Measurements from ENCODE around the gene FARSA.
A peak's percentile ranks its signal among the peaks of the same experiment; 100 is the strongest.
"Not testable (repeated sequence)": the region's sequence is repeated elsewhere in the genome, so short reads cannot be mapped to it uniquely, and the experiment has no call there.

The FARSA gene

GRCh38 chr19:12954612-12954962 lies 21.1 kb upstream of the FARSA start:
- no peak for DNase-seq (ENCODE audit: low read depth in 3 of 3, low spot score in 1 of 3)

GRCh38 chr19:12953799-12954611 lies 20.5 kb upstream of the FARSA start:
- no peak for DNase-seq (ENCODE audit: low read depth in 3 of 3, low spot score in 1 of 3)

DNA sequence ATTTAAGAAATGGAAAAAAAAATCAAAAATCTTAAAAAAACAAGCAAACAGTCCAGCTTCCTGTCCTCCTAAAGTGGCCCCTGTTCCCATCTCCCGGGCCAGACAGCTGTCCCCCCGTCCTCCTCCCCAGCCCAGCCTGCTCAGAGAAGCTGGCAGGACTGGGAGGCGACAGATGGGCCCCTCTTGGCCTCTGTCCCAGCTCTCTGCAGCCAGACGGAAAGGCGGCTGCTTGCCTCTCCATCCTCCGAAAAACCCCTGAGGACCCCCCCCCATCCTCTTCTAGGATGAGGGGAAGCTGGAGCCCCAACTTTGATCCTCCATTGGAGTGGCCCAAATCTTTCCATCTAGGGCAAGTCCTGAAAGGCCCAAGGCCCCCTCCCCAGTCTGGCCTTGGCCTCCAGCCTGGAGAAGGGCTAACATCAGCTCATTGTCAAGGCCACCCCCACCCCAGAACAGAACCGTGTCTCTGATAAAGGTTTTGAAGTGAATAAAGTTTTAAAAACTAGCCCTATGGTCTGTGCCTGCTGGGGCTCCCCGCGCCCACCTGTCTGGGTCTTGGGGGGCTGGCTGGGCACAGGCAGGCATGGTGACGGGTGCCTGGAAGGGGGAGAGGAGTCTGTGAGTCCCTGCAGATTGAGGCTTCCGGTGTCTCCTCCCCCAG lies 19.8 kb upstream of the FARSA start:
- no peak for DNase-seq (ENCODE audit: low read depth in 3 of 3, low spot score in 1 of 3)

GRCh38 chr19:12952488-12953137 lies 19.1 kb upstream of the FARSA start:
- DNase-seq (ENCODE audit: low read depth in 3 of 3, low spot score in 1 of 3): no peak

DNA sequence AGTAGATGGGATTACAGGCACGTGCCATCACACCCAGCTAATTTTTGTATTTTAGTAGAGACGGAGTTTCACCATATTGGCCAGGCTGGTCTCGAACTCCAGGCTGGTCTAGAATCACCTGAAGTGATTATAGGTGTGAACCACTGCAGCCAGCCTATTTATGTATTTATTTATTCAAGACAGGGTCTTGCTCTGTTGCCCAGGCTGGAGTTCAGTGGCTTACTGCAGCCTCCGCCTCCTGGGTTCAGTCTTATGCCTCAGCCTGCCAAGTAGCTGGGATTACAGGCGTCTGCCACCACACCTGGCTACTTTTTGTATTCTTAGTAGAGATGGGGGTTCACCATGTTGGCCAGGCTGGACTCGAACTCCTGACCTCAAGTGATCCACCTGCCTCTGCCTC lies 18.5 kb upstream of the FARSA start:
- not testable (repeated sequence) for DNase-seq (ENCODE audit: low read depth in 3 of 3, low spot score in 1 of 3)

- DNase-seq (ENCODE audit: low read depth in 3 of 3, low spot score in 1 of 3): no peak
Measured at GRCh38 chr19:12949363-12950283, 16.1 kb upstream of the FARSA start.

GRCh38 chr19:12948612-12949362 lies 15.3 kb upstream of the FARSA start:
- DNase-seq (ENCODE audit: low read depth in 3 of 3, low spot score in 1 of 3): no peak

- DNase-seq (ENCODE audit: low read depth in 3 of 3, low spot score in 1 of 3): no peak
Measured at GRCh38 chr19:12947702-12948611, 14.4 kb upstream of the FARSA start.

GRCh38 chr19:12946731-12947496 lies 13.4 kb upstream of the FARSA start:
- DNase-seq (ENCODE audit: low read depth in 3 of 3, low spot score in 1 of 3): no peak

DNA sequence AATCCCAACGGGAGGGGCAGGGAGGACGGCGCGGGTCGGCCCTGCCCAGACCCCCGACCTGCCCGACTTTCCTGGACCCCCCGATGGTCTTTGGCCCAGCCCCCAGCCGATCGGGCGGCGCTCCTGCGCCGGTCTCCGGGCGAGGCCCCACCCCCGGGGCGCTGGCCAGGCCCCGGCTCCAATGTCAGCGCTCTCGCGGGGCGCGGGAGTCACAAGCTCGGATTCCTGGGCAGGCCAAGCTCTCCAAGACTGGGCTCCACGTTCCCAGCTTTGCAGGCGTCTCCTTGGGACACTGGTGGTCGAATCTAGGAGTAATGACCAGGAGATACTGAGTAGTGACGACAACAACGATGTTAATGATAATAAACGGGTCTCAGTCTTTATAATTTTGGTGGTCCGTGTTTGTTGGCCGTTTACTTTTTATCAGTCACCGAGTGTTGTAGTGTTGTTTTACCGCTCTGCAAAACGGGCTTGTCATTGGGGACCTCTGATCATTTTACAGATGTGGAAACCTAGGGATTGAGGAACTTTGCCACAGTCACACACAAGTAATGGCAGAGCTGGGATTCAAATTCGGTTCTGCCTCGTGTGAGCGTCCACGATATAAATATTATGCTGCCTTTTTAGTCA lies 12.7 kb upstream of the FARSA start:
- DNase-seq (ENCODE audit: low read depth in 3 of 3, low spot score in 1 of 3): peak in 1 of 3 donors; percentile 42

- peak; percentile 92 to 98 (median 96) for DNase-seq (ENCODE audit: low read depth in 3 of 3, low spot score in 1 of 3)
Measured at GRCh38 chr19:12945479-12946091, 12.1 kb upstream of the FARSA start, which contains the start of gene RAD23A. Gene RAD23A, plus strand, starts transcription at chr19:12945862. Its CDS starts 87 bp downstream, at chr19:12945949.

GRCh38 chr19:12944104-12944674 lies 10.7 kb upstream of the FARSA start:
- DNase-seq (ENCODE audit: low read depth in 3 of 3, low spot score in 1 of 3): no peak

GRCh38 chr19:12943437-12944044 lies 10.0 kb upstream of the FARSA start:
- no peak for DNase-seq (ENCODE audit: low read depth in 3 of 3, low spot score in 1 of 3)

DNA sequence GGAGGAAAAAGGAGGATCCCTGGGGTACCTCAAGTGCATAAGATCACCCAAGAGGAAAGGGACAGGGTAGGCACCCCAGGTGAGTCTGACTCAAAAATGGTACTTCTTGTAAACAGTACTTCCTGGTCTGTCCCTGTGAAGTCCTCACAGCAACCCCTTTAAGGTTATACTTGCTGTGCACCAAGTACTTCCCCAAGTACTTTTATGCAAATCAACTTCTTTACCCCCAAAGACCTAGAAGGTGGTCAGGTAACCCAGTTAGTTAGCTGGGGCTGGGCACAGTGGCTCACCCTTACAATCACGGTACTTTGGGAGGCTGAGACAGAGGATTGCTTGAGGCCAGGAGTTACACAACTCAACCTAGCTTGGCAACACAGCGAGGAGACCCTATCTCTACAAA lies 7.4 kb upstream of the FARSA start:
- no peak for DNase-seq (ENCODE audit: low read depth in 3 of 3, low spot score in 1 of 3)

DNA sequence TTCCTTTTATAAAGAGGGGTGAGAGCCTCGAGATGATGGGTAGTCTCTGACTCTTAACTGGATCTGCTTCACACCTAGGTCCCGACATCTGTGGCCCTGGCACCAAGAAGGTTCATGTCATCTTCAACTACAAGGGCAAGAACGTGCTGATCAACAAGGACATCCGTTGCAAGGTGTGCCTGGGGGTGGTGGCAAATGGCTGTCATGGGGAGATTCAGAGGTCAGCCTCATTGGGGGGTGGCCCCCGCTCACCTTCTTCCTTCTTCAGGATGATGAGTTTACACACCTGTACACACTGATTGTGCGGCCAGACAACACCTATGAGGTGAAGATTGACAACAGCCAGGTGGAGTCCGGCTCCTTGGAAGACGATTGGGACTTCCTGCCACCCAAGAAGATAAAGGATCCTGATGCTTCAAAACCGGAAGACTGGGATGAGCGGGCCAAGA lies 6.5 kb upstream of the FARSA start:
- DNase-seq (ENCODE audit: low read depth in 3 of 3, low spot score in 1 of 3): no peak

- no peak for DNase-seq (ENCODE audit: low read depth in 3 of 3, low spot score in 1 of 3)
Measured at GRCh38 chr19:12938779-12939601, 5.5 kb upstream of the FARSA start.

Measured in stimulated activated CD4-positive, alpha-beta T cell treated with anti-CD3 and anti-CD28 coated beads, TNF-alpha, amount 100 ng/mL, for 1 hour (primary cell).